COR-L47 (cell line): Measurements from ENCODE around the gene RAB1B.
A peak's percentile ranks its signal among the peaks of the same experiment; 100 is the strongest.
"Not testable (repeated sequence)": the region's sequence is repeated elsewhere in the genome, so short reads cannot be mapped to it uniquely, and the experiment has no call there.

Experiments used
- DNase-seq: peaks from one replicate; lab custom pipeline; 2025; lab: John Stamatoyannopoulos, UW

The RAB1B gene

DNA sequence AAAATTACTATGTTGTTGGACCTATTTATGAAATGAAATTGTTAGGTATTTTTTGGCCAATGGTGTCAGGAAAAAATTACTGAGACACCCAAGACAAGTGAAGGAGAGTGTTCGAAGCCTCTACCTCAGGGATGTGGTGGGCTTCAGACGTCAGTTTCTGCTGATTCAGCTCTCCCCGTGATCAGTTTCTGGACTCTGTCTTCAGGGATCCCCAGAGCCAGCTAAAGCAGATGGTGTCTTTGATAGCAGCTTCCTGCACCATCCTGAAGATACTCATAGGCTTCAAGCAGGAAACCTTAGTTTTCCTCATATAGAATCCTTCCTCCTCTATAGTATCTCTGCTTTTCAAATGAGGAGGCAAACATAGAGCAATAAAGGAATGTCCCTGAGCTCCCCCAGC lies 41.0 kb downstream of the RAB1B start:
- DNase-seq, result no peak

DNA sequence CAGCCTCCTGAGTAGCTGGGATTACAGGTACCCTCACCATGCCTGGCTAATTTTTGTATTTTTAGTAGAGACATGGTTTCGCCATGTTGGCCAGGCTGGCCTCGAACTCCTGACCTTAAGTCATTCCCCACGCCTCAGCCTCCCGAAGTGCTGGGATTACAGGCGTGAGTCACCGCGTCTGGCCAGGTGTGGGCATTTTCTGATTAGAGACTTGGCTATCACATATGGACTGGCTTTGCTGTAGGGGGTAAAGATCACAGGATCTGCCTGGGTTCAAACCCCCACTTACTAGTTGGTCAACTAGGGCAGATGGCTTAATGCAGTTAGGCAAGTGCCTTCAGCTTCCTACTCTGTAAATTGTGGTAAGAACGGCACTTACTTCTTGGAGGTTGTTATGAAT lies 41.9 kb downstream of the RAB1B start:
- no peak for DNase-seq

- not testable (repeated sequence) for DNase-seq
These were observed 42.5 kb downstream of the RAB1B start for GRCh38 chr11:66310803-66311440.

DNA sequence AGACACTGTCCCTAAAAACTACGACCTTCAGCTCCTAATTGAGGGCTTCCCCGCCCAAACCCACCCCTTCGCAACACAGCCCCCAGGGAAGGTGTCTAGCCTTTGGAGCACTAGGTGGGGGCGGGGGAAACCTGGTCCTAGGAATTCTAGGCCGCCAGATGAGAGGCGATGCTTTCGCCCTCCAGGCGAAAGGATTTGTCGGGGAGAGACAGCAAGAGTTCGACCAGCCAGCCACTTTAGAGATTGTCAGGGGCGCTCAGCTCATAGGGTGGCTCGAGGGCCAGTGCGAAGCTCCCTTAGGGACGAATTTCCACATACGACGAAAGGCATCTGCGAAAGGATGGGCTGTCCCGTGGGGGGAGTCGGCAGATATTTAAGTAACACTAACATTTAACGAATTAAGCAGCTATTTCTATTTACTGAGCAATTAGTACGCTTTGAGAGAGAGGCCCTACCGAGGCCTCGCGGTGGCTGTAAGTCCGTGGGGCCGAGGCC lies 43.1 kb downstream of the RAB1B start:
- DNase-seq, result no peak

DNA sequence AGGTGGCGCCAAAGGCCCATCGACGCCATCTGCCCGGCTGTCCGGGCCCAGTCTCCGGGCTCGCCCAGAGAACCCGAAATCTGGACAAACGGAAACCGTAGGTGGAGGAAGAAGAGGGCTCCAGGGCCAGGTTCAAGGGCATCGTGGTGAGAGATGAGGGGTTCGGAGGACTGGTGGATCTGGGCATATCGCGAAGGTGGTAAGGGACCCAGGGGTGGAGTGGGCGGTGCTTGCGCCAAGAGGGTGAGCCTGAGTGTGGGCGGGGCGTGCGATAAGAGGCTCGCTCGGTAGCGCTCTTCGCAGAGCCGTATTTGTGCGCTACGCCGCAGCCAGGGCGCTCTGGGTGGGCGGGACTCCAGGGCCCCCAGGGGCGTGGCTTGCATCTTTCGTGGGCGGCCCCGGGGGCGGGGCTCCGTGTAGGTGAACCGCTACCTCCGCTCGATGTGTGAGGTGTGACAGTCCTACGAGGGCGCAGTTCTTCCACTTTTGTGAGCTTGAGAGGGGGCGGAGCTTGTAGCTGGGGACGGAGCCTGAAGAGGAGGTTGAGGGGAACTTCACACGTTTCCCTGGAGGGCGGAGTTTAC lies 43.6 kb downstream of the RAB1B start:
- DNase-seq, result peak; percentile 94

- peak; percentile 86 for DNase-seq
These were observed 44.3 kb downstream of the RAB1B start for GRCh38 chr11:66312549-66313320.

DNA sequence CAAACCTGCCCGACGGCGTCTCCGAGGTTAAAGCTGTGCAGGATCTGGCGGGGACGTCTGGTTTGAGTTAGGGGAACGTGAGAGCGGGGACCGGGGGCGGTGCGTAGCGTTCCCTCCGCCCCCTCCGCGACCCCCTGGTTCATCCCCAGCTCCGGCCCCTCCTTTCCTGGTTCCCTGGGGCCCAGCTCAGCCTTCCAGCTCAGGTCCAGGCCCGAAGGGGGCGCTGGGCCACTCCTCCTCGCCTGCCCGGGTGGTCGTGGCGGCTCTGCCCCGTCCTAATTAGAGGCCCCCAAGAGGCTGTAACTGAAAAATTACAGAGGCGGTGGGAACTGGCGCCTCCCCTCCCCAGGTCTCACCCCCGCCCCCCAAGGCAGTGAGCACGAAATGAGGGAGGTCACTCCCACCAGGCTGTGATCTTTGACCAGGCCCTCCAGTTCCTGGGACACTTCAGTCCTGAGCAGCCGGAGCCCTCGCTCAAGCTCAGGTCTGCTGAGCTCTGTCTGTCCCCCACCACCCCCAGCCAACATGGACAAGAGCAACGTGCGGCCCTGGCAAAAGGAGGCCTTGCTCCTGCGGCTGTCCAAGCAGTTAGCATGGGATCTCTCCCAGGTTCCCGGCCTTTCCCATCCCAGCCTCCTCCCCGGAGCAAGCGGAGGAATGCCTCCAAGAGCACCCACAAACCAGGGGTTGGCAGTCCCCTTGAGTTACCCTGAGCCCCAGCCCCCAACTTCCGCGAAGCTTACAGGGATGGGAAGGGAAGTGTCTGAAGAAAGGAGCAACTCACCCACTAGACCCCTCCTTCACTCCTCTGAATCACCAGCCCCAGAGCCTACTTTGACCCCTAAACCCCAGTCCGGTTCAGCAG lies 45.1 kb downstream of the RAB1B start:
- DNase-seq, result no peak

- no peak for DNase-seq
These were observed 45.7 kb downstream of the RAB1B start for GRCh38 chr11:66314186-66314501.

DNA sequence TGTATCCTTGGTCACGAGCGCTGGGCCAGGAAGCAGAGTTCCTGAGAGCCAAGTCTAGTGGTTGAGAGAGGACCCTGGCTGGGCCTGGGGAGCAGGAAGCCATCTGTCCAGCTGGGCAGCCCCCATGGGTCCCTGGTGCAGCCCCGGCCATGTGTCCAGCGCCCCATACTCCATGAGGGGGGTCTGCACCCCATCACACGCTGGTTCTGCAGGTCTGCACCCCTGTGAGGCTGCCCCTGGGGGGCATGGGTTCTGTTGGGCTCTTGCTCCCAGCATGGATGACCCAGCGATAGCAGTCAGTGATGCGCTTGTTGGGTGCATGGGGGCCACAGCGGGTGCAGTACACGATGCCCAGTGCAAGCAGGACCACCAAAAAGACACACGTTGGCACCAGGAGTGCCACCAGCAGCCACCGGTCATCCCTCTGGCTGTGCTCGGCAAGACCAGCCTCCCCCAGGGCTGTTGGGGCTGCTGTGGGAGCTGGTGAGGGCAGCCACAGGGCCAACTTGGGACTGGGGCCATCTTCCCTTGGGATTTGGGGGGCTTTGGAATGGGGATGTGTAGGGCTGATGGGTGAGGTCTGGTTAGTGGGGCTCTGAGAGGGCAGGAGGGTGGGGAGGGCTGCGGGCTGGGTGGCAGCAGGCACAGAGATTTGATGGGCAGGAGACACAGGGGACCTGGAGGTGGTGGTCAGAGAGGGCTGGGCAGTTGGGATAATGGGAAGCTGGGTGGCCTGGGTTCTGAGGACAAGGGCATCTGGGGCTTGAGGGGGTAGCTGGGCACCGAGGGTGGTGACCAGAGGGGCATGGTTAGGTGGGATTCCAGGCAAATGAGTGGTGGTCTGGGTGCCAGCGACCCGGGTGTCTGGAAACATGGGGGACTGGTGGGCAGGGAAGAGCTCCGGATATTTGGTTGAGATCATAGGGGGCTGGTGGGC lies 46.4 kb downstream of the RAB1B start:
- no peak for DNase-seq

GRCh38 chr11:66315498-66315885 lies 47.1 kb downstream of the RAB1B start:
- DNase-seq, result no peak

DNA sequence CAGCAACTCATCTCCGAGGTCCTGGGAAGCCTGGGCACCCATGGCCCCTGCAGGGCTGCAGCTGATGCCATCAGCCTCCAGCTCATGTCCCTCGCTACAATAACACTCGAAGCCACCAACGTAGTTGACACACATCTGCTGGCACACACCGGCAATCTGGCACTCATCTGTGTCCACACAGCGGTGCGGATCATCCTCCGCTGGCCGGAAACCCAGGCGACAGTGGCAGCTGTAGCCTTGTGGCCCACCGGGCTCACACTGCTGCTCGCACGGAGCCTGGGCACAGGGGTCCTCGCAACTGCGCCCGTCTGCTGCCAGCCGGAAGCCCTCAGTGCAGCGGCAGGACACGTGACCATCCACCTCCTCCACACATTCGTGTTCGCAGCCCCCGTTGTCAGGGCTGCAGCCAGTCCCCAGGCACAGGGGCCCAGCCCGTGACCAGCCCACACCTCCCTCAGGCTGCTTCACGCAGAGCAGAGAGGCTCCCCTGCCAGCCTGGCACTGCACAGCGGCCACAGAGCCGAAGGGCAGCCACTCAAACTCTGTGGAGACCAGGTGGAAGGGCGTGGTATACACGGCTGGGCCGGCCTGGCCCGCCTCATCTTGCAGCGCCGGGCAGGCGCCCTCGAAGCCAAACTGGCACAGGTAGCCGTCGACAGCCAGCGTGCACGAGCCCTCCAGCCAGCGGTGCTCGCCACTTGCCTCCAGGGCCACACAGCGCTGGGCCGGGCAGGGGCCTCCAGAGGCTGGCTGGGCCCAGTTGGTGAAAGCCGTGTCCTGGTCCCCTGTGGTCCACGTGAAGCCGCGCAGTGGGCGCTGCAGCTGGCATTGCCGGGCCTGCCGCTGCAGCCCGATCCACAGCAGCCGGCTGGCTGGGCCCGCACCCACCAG lies 47.7 kb downstream of the RAB1B start:
- no peak for DNase-seq

GRCh38 chr11:66316849-66317251 lies 48.4 kb downstream of the RAB1B start, which contains the start of gene CD248:
Gene CD248, minus strand, starts transcription at chr11:66317044. Its CDS starts 17 bp downstream, at chr11:66317027.
- no peak for DNase-seq

DNA sequence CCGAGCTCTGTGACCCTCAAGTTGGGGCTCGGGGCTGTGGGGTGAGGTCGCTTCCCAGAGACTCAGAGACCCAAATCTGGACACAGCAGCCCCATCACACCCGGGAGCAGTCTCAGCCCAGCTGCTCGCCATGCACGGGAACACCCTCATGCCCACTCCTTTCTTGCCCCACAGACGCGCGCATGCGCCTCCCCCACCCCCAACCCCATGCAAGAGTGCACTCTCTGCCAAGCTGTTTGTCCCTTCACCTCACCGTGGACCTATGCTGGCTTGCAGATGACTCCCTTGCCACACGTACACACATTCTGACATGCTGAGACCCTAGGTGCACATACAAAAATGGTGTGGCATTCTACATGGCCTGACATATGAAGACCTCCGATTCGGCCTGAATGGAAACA lies 48.9 kb downstream of the RAB1B start:
- no peak for DNase-seq

GRCh38 chr11:66317723-66318599 lies 49.5 kb downstream of the RAB1B start:
- DNase-seq, result no peak

GRCh38 chr11:66318600-66318970 lies 50.1 kb downstream of the RAB1B start:
- DNase-seq, result no peak

DNA sequence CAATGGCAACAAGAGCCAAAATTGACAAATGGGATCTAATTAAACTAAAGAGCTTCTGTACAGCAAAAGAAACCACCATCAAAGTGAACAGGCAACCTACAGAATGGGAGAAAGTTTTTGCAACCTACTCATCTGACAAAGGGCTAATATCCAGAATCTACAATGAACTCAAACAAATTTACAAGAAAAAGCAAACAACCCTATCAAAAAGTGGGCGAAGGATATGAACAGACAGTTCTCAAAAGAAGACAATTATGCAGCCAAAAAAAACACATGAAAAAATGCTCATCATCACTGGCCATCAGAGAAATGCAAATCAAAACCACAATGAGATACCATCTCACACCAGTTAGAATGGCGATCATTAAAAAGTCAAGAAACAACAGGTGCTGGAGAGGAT lies 51.9 kb downstream of the RAB1B start:
- DNase-seq, result not testable (repeated sequence)

GRCh38 chr11:66320748-66321147 lies 52.3 kb downstream of the RAB1B start:
- not testable (repeated sequence) for DNase-seq

DNA sequence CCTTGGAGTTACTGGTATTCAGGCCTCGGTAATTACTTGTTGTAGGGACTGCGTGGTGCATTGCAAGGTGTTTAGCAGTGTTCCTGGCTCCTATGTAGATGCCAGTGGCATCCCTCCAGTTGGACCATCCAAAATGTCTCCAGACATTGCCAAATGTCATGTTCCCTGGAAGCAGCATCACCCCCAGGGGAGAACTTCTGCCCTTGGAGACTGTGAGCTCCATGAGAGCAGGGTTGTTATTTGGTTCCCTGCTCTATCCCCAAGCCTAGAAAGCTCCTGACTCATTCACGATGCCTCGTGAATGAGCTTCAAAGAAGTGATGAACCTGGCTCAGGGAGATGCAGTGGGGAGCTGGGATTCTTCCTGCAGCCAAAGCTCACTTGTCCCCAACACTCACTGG lies 53.2 kb downstream of the RAB1B start:
- DNase-seq, result no peak
